ENCODE results near the gene AK1.
A peak's percentile ranks its signal among the peaks of the same experiment; 100 is the strongest.

The AK1 gene, protein sequence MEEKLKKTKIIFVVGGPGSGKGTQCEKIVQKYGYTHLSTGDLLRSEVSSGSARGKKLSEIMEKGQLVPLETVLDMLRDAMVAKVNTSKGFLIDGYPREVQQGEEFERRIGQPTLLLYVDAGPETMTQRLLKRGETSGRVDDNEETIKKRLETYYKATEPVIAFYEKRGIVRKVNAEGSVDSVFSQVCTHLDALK

GRCh38 chr9:127877566-127877998 lies at the start of gene AK1:
Gene AK1, minus strand, starts transcription at chr9:127877675. Its CDS starts 3,058 bp downstream, at chr9:127874617.
- no peak for DNase-seq

DNA sequence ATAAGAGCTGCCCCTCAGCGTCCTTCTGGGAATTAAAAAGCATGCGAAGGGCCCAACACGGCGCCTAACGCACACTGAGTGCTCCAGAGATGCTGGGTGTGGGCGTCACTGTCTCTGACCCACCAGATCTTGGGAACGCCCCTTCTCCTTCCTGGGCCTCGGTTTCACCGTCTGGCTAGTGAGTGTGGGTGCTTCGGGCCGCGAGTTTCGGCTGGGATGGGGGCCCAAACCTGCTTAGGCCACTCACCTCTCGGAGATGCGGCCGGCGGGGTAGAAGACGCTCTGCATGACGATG lies 49.4 kb upstream of the AK1 start:
- DNase-seq, result no peak

DNA sequence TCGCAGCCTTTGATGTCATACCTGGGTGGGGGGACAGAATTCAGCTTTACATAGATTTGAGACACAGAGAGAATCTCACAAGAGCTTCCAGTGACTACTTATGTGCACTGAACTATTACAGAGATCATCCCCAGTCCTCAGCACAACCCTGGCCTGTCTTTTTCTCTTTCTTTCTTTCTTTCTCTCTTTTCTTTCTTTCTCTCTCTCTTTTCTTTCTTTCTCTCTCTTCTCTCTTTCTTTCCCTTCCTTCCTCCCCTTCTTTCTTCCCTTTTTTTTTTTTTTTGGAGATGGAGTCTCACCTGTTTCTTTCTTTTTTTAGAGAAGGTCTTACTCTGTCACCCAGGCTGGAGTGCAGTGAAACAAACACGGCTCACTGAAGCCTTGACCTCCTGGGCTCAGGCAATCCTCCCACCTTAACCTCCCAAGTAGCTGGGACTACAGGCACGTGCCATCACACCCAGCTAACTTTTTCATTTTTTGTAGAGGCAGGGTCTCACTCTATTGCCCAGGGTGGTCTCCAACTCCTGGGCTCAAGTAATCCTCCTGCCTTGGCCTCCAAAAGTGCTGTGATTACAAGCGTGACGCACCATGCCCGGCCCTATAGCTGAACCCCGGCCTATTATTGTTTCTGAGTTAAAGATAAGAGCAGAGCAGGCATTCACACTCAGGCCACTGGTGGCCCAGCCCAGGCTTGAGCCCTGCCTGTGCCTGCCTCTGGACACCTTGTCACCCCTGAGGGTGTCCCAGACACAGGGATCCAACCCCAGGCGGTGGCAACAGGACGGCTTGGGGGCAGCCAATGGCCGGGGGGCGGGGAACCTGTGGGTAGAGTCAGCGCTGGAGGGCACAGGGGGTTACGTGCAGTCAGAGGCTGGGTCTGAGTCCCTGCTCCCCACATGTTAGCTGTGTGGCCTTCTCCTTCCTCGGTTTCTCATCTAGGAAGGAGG lies 48.8 kb upstream of the AK1 start:
- no peak for DNase-seq

DNA sequence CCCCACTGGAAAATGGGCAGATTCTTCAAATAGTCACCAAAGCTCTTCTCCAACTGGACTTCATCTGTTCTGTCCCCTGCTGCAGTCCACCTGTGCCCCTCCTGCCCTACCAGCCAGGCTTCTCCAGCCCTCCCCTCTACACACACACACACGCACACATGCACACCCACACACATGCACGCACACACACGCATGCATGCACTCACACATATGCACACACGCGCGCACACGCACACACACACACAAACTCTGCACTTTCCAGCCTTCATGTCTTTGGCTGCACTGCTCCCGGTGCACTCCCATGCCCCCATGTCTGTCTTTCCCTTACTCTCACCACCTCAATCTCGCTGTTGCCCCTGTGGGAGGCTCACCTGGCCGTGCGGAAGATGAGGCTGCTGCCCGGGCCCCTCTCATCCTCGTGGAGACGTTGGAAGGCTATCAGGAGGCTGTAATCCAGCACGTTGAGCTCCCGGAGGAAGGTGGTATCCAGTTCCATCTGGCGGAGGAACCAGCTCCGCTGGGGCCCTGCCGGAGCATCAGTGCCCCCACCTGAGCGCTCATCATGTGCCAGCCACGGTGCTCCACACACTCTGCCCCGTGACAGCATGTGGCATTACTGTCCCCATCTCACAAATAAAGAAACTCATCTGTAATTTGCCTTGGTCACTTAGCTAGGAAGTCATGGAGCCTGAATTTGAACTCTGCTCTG lies 47.4 kb upstream of the AK1 start:
- DNase-seq, result no peak

DNA sequence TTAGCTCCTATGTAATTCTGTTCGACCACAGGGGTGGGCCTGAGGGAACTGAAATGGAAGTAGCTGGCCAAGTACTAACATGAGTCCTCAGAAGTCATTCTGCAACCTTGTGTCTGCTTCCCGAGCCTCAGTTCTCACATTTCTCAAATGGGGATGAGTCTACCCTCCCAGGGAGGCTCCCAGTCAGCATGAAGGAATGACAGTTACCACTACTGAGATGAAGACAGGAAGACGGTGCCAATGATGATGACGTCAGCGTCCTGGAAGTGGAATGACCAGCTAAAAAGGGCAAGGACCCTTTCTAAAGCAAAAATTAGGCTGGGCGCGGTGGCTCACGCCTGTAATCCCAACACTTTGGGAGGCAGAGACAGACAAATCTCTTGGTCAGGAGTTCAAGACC lies 46.3 kb upstream of the AK1 start:
- DNase-seq, result no peak

DNA sequence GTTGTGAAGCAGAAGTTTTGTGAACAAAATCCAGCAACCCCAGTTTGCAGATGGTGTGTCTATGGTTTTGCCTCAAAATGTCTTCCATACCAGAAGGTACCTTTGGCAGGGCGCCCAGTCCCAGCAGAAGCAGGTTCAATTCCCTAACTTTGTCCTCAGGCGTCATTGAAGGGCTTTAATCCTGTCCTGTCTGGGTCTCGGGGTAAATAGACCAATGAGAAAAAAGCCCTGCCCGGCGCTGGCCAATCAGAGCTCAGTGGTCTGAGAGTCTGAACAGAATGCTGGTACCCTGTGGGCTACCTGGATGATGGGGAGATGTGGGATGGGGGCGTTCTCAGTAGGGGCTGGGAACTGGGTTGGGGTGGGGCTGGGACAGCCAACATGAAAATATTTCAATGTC lies 45.6 kb upstream of the AK1 start:
- no peak for DNase-seq

- peak; percentile 82 for DNase-seq
Measured at GRCh38 chr9:127921557-127922120, 44.2 kb upstream of the AK1 start.

- DNase-seq, result no peak
Measured at GRCh38 chr9:127920794-127921193, 43.3 kb upstream of the AK1 start.

- DNase-seq, result no peak
Measured at GRCh38 chr9:127919253-127919815, 41.9 kb upstream of the AK1 start.

GRCh38 chr9:127918183-127919107 lies 41.0 kb upstream of the AK1 start:
- no peak for DNase-seq

DNA sequence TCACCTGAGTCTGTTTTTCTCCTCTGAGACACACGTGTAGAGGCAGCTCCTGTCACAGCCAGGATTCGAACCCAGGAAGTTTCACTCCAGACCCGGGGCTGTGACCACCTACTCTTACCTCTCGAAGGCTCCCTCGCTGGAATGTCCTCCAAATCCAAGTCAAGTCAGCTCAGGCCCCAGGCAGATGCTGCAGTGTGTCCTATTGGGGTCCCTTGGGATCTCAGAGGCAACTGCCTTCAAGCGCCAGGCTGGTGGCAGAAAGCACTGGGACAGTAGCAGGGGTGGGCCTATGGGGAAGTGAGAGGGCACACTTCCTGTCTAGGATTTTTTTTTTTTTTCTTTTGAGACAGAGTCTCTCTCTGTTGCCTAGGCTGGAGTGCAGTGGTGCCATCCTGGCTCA lies 40.1 kb upstream of the AK1 start:
- no peak for DNase-seq

DNA sequence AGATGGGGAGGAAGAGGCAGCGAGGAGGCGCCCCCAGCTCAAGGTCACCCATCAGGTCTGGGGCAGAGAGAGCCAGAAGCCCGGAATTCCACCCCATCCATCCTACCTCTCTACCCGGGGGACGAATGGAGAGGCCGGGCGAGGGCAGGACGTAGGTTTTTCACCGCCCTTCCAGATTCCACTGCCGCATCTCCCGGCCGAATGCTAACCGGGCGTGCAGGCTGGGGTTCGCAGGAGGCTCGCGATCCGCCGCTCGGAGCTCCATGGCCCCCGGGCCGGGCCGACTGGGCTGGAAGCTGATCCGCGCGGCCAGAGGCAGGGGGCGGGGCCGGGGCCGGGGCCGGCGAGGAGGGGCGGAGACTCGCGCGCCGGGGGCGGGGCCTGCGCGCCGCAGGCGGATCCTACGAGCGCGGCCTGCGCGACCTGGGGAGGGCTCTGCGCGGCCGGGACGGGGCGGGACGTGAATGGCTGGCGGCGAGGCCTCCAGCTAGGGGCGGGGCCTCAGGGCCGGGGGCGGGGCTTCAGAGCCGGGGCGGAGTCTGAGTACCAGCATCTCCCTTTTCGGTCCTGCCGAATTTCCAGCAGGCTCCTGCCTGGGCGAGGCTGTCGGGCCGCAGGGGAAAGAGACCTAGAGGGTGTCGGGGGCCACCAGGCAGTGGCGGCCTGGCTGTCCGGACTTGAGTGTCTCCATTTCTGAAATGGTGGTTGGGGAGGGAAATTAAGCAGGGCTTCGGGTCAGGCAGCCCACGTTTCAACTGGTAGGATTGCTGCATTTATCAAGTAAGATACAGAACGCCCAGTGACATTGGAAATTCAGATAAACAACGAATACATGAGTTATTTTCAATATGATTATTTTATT lies 39.5 kb upstream of the AK1 start, which contains the start of gene ST6GALNAC4:
Gene ST6GALNAC4 (minus strand): TSS at position 322 of the 862 bp plus-strand sequence. CDS start 622 bp downstream, outside the sequence.
- DNase-seq, result peak; percentile 95

- peak; percentile 62 for DNase-seq
Measured at GRCh38 chr9:127915801-127916719, 38.6 kb upstream of the AK1 start.

- DNase-seq, result no peak
Measured at GRCh38 chr9:127915325-127915752, 37.9 kb upstream of the AK1 start.

GRCh38 chr9:127913682-127914081 lies 36.2 kb upstream of the AK1 start:
- no peak for DNase-seq

DNA sequence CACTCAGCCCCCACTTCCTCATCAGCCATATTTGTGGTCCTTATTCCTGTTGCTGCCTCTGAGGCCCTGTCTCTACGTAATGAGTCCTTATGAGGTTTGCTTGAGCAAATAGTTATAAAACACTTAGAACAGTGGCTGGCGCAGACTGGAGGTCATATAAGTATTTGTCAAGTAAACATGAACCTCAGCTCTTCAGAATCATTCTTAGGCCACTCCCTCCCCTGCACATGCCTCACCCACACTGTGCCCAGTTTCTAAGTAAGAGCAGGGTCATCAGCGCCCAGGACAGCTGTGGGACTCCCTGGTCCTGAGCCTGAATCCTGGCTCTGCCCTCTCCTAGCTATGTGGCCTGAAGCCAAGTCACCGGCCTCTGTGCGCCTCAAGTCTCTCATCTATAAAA lies 35.4 kb upstream of the AK1 start:
- no peak for DNase-seq

GRCh38 chr9:127912296-127912695 lies 34.8 kb upstream of the AK1 start:
- no peak for DNase-seq

- DNase-seq, result peak; percentile 38
Measured at GRCh38 chr9:127910613-127911205, 33.2 kb upstream of the AK1 start.

GRCh38 chr9:127909839-127910273 lies 32.4 kb upstream of the AK1 start:
- no peak for DNase-seq

All from CD4-positive, alpha-beta T cell treated with Interleukin-12 subunit alpha and Interleukin-12 subunit beta, for 1 hour (primary cell).